Measurements from ENCODE around the gene TSFM.
A peak's percentile ranks its signal among the peaks of the same experiment; 100 is the strongest.

The TSFM gene

DNA sequence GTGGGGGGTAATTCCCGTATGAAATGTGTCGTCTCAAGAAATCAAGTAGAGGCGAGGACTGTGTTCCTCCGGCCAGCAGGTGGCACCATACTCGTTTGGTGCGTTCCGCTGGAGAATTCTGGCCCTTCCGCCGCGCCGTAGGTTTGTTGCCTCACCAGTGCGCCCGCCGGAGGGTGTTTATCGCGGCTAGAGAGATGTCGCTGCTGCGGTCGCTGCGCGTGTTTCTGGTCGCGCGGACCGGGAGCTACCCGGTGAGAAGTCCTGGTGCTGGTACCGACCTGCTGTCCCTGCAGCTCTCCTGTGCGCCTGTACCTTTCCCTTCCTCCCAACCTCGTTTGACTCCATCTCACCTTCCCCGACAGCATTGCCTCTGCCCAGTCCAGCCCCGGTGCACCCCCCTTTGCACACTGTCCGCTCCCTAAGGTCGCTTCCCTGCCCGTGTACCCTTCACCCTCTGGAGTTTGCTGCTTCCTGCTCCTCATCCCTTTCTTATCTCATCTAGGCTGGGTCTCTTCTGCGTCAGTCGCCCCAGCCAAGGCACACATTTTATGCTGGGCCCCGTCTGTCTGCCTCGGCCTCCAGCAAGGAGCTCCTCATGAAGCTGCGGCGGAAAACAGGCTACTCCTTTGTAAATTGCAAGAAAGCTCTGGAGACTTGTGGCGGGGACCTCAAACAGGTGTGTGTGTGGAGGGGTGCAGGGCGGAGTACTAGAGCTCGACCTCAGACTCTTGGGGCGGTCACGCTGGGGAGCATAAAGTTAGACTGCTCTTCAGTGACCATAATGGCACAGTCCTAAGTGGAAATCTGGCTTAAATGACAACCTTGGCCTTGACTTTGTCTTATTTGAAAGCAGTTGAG, at the start of gene TSFM:
TSS of gene TSFM (plus strand) at position 180 of the 858 bp plus-strand sequence. CDS start at position 195, 15 bp downstream.
- DNase-seq, result peak; percentile 98

GRCh38 chr12:57733928-57734327, 48.7 kb upstream of the TSFM start:
- no peak for DNase-seq

GRCh38 chr12:57734591-57734990, 48.0 kb upstream of the TSFM start:
- DNase-seq, result no peak

GRCh38 chr12:57735198-57735855, 47.3 kb upstream of the TSFM start:
- DNase-seq, result no peak

DNA sequence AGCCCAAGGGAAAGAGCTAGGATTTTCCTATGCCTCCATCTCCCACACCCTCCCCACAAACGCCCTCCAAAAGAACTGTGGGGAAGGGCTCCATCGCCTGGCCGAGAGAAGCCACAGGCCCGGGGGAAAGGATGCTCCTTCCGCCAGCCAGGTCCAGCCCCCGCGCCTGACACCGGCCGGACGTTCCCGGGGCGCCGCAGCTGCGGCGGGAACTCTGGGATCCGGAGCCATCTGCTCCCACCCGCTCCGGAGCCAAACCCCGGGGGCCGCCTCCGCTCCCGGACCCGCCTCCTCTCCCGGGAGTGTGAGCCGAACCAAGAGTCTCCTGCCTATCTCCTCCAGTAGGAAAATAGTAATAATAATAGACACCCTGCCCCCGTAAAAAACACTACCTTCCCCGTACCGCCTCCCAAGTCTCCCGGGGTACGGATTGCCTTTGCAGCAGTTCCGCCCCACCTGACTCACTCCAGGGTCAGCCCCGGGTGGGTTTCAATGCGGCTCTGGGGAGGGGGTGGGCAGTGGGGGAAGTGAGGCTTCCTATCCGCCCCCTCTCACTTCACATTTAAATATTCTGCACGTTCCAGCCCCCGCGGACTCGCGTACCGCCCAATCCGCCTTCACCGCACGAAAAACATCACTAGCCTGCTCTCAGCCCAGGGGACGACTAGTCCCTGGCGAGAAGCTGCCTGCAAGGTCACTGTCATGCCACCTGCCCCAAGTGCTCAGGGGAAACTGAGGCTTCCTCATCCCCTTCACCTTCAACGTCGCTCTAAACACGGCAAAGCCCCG, 46.4 kb upstream of the TSFM start:
- DNase-seq, result no peak

GRCh38 chr12:57736741-57737466, 45.7 kb upstream of the TSFM start:
- DNase-seq, result no peak

DNA sequence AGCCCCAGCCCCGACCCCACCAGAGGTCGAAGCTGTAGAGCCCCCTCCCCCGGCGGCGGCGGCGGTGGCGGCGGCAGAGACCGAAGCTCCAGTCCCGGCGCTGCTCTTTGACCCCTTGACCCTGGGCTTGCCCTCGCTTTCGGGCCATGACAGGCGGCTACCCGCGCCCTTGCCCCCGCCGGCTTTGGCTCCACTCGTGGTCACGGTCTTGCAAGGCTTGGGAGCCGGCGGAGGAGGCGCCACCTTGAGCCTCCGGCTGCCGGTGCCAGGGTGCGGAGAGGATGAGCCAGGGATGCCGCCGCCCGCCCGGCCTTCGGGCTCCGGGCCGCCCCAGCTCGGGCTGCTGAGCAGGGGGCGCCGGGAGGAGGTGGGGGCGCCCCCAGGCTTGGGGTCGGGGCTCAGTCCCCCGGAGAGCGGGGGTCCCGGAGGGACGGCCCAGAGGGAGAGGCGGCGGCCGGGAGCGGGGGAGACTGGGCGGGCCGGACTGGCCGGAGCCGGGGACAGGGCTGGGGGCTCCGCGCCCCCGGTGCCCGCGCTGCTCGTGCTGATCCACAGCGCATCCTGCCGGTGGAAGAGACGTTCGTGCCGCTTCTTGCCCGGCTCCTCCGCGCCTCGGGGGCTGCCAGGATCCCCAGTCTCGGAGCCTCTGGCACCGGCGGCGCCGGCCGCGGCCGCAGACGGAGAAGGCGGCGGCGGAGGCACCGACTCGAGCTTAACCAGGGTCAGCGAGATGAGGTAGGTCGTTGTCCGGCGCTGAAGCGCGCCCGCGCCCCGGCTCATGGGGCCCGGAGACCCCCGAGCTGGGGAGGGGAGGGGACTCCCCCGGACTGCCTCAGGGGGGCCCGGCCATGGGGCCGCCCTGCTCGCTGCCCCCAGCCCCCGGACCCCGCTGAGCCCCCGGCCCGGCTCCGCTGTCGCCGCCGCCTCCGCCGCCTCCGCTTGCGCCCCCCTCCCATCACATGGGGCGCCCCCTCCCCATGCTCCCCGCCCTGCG, 44.8 kb upstream of the TSFM start:
- no peak for DNase-seq

GRCh38 chr12:57738661-57739237, 43.8 kb upstream of the TSFM start, which contains the start of gene AGAP2:
Gene AGAP2 (minus strand): TSS chr12:57738742. CDS start chr12:57738246, 496 bp downstream.
- no peak for DNase-seq

- DNase-seq, result no peak
Measured at GRCh38 chr12:57739387-57739786, 43.2 kb upstream of the TSFM start.

DNA sequence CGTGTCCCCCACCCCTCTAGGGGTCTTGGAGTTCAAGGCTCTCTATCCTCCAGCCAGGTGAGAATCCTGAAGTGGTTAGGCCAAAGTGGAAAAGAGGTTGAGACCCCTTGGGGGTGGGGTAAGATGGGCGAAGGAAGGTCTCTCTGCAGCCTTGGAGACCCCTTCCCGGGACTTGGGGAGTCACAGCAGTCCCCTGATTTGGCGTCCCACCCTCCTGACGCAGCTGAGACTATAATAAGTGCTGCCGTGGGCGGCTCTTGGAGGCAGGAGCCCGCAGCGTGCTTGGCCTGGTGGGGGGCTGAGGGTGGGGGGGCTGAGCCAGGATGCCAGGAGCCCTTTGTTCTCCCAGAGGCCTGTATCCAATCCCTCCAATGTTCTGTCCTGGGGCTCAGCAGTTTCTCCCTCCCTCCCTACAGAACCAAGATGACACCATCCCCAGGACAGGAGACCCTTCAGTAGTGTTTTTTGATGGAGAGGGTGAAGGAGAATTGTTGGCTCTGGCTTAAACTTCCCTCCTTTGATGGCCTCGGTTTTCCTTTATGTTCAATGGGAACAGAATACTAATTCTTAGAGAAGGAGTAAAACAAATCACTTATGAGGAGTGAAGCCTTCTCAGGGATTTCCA, 42.6 kb upstream of the TSFM start:
- no peak for DNase-seq

DNA sequence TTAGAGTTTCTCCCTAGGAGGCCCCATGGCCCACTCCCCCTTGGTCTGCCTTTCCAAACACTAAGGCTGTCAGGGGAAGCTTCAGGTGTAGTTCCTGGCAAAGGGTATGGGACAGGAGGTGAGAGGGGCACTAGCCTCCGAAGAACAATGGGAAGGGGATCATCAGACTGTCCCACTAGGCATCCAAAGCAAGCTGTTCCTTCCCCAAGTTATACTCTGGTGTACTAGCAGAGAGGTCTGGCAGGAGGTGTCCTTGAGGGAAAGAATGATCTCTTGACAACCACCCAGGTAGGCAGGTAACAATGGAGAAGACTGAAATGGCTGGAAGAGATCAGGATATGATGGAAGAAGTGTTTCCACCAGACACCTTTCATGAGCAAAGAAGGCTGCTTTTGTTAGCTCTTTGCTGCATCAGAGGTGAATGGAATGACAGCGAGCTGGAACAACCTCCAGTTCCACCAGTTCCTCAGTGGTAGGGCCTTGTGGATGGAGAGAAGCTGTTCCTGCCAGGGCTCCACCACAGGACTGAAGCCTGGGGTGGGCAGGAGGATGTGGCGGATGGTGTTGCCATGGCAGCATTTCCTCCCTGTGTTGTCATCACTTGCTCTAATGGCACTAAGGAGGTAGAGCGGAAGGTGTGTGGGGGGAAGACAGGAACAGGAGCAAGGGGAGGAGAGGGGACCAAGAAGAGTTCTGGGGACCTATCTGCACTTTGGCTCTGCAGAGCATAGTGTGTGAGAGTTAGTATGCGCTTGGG, 41.8 kb upstream of the TSFM start:
- no peak for DNase-seq

GRCh38 chr12:57741413-57741789, 41.2 kb upstream of the TSFM start:
- no peak for DNase-seq

- DNase-seq, result peak; percentile 51
Measured at GRCh38 chr12:57741844-57742738, 40.5 kb upstream of the TSFM start.

GRCh38 chr12:57743769-57744168, 38.8 kb upstream of the TSFM start:
- DNase-seq, result no peak

- peak; percentile 91 for DNase-seq
Measured at GRCh38 chr12:57744194-57744776, 38.3 kb upstream of the TSFM start.

DNA sequence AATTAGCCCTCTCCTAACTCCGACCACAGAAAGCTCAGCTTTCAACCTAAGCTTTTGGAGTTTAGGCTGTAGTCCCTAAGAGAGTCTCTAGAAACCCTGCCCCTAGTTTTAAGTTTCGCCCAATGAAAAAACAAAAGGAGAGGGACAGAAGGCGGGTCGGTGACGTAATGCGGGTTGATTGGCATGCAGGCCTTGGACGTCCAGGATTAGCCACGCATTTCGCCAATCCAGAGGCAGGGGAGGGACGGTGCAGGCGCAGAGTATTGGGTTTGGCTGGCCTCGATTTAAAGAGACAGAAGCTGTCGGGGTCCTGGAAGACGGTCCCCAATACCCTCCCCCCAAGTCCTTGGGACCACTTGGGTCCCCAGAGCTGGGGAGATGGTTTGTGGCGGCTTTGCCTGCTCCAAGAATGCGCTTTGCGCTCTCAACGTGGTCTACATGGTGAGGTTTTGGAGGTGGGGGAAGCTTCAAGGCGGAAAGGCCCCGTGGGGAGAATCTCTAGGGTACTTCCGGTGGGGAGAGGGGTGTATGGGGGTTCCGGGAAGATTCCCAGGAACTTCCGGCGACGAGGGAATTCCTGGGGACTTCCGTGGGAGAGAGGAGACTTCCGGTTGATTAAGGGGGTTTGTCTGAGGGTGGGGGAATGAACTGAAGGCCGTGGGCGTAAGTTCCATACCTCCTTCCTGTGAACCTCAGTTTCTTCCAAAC, 37.7 kb upstream of the TSFM start, which contains the start of gene TSPAN31:
TSS of gene TSPAN31 (plus strand) at position 263 of the 708 bp plus-strand sequence. CDS start at position 379, 116 bp downstream.
- peak; percentile 98 for DNase-seq

- DNase-seq, result no peak
Measured at GRCh38 chr12:57745485-57745881, 37.1 kb upstream of the TSFM start.
